ENCODE measurements around the gene BRSK2. TPM values are rescaled to one million over a fixed set of nuclear protein-coding genes. Genes with fewer than 3 reads are reported as not detected.
"Not testable (repeated sequence)": the region's sequence is repeated elsewhere in the genome, so short reads cannot be mapped to it uniquely, and the experiment has no call there.

The BRSK2 gene
- 1.8 to 6.9 TPM (median 6.0 TPM) in 3 replicates for total RNA-seq
- long read RNA-seq, full-length matches to known transcripts: 2 of 14 reads
- long read RNA-seq, partial matches to known transcripts: 2 of 14 reads
- long read RNA-seq, other reads (novel, unspliced or antisense): 10 of 14 reads

- Mint-ChIP-seq H3K27ac (ENCODE audit: unreplicated experiment) (no peak within 1 kb of the TSS), H3K4me1 (ENCODE audit: low read depth) (peaks cover 3% of the 10 kb centered on the region), H3K9me3 (ENCODE audit: low read depth) (no peaks in the 10 kb centered on the region), H3K36me3 (ENCODE audit: low read depth) (no peaks in the 10 kb centered on the region), H3K4me3 (ENCODE audit: unreplicated experiment) (peak within 1 kb of the TSS; percentile 71), H3K27me3 (ENCODE audit: low read depth) (no peaks in the 10 kb centered on the region)
- DNase-seq (ENCODE audit: low spot score): no peak
- no peak for TF ChIP-seq CTCF (IDR thresholded peaks at IDR 0.05)
These were observed at the start of gene BRSK2 for GRCh38 chr11:1389932-1390568. TSS of gene BRSK2 (plus strand) at chr11:1389934. CDS start at chr11:1390285, 351 bp downstream.

- Mint-ChIP-seq H3K36me3 (ENCODE audit: low read depth) (no peaks in the 10 kb centered on the region), H3K4me1 (ENCODE audit: low read depth) (peaks cover 12% of the 10 kb centered on the region), H3K27ac (ENCODE audit: unreplicated experiment) (no peak overlapping the region), H3K27me3 (ENCODE audit: low read depth) (peaks cover 10% of the 10 kb centered on the region), H3K4me3 (ENCODE audit: unreplicated experiment) (no peak overlapping the region), H3K9me3 (ENCODE audit: low read depth) (no peaks in the 10 kb centered on the region)
- TF ChIP-seq CTCF (IDR thresholded peaks at IDR 0.05): no peak
- no peak for DNase-seq (ENCODE audit: low spot score)
These were observed 49.6 kb upstream of the BRSK2 start for GRCh38 chr11:1340111-1340510.

GRCh38 chr11:1341226-1341625 is 48.5 kb upstream of the BRSK2 start:
- H3K36me3 Mint-ChIP-seq (ENCODE audit: low read depth); H3K4me1 Mint-ChIP-seq (ENCODE audit: low read depth); H3K27ac Mint-ChIP-seq (ENCODE audit: unreplicated experiment); H3K9me3 Mint-ChIP-seq (ENCODE audit: low read depth); H3K4me3 Mint-ChIP-seq (ENCODE audit: unreplicated experiment); DNase-seq (ENCODE audit: low spot score): not testable (repeated sequence)
- H3K27me3 Mint-ChIP-seq (ENCODE audit: low read depth): peaks cover 17% of the 10 kb centered on the region

- peak; percentile 34 for TF ChIP-seq CTCF (IDR thresholded peaks at IDR 0.05)
- H3K27ac Mint-ChIP-seq (ENCODE audit: unreplicated experiment): no peak overlapping the region
- no peak overlapping the region for H3K4me3 Mint-ChIP-seq (ENCODE audit: unreplicated experiment)
- no peaks in the 10 kb centered on the region for H3K36me3 Mint-ChIP-seq (ENCODE audit: low read depth)
- no peaks in the 10 kb centered on the region for H3K9me3 Mint-ChIP-seq (ENCODE audit: low read depth)
- peaks cover 17% of the 10 kb centered on the region for H3K27me3 Mint-ChIP-seq (ENCODE audit: low read depth)
- H3K4me1 Mint-ChIP-seq (ENCODE audit: low read depth): peaks cover 3% of the 10 kb centered on the region
- DNase-seq (ENCODE audit: low spot score): no peak
These were observed 47.7 kb upstream of the BRSK2 start for GRCh38 chr11:1341928-1342524.

GRCh38 chr11:1342946-1343345 is 46.8 kb upstream of the BRSK2 start:
- H3K36me3 Mint-ChIP-seq (ENCODE audit: low read depth): no peaks in the 10 kb centered on the region
- no peak for DNase-seq (ENCODE audit: low spot score)
- peaks cover under 1% of the 10 kb centered on the region for H3K4me1 Mint-ChIP-seq (ENCODE audit: low read depth)
- H3K27ac Mint-ChIP-seq (ENCODE audit: unreplicated experiment): no peak overlapping the region
- no peak for TF ChIP-seq CTCF (IDR thresholded peaks at IDR 0.05)
- H3K9me3 Mint-ChIP-seq (ENCODE audit: low read depth): no peaks in the 10 kb centered on the region
- peaks cover 17% of the 10 kb centered on the region for H3K27me3 Mint-ChIP-seq (ENCODE audit: low read depth)
- H3K4me3 Mint-ChIP-seq (ENCODE audit: unreplicated experiment): no peak overlapping the region

Data from chondrocyte (in vitro differentiated cells).